GM23248 (cell line): Measurements from ENCODE around the gene ZNF507. TPM values are rescaled to one million over a fixed set of nuclear protein-coding genes. Genes with fewer than 3 reads are reported as not detected.

Experiments used
- DNase-seq: peaks from one replicate; pipeline ENCODE4 v3.0.0-alpha.2; 2015
- H2AFZ ChIP-seq: fragments of 200-600 bp; sonication (generic); 2 replicates; pipeline ENCODE4 v1.6.1; 2016; ENCODE audit warnings: antibody characterized with exemption
- H3F3A ChIP-seq: fragments of 200-600 bp; sonication (generic); 2 replicates; pipeline ENCODE4 v1.6.1; 2016; ENCODE audit warnings: mild to moderate bottlenecking, antibody characterized with exemption, mixed run types; ENCODE audit not compliant: insufficient read depth
- H3K27ac ChIP-seq: fragments of 200-600 bp; sonication (generic); 2 replicates; pipeline ENCODE4 v1.5.1; 2016; ENCODE audit warnings: mild to moderate bottlenecking
- H3K27me3 ChIP-seq: fragments of 200-600 bp; sonication (generic); replicated peaks from 2 replicates; pipeline ENCODE4 v1.6.1; 2016; ENCODE audit warnings: mild to moderate bottlenecking; ENCODE audit not compliant: insufficient read depth
- H3K36me3 ChIP-seq: fragments of 200-600 bp; sonication (generic); 2 replicates; pipeline ENCODE4 v1.6.1; 2016; ENCODE audit warnings: low read depth, mild to moderate bottlenecking
- H3K4me1 ChIP-seq: fragments of 200-600 bp; sonication (generic); 2 replicates; pipeline ENCODE4 v1.6.1; 2016; ENCODE audit warnings: mild to moderate bottlenecking; ENCODE audit not compliant: insufficient read depth
- H3K4me2 ChIP-seq: fragments of 200-600 bp; sonication (generic); one replicate; pipeline ENCODE4 v1.6.1; 2016; ENCODE audit warnings: mild to moderate bottlenecking; ENCODE audit not compliant: unreplicated experiment
- H3K4me3 ChIP-seq: fragments of 200-600 bp; sonication (generic); 2 replicates; pipeline ENCODE4 v1.5.1; 2016; ENCODE audit warnings: mild to moderate bottlenecking
- H3K79me2 ChIP-seq: fragments of 200-600 bp; sonication (generic); 2 replicates; pipeline ENCODE4 v1.6.1; 2016; ENCODE audit warnings: mild to moderate bottlenecking; ENCODE audit not compliant: insufficient read depth
- H3K9ac ChIP-seq: fragments of 200-600 bp; sonication (generic); 2 replicates; pipeline ENCODE4 v1.6.1; 2016; ENCODE audit warnings: mild to moderate bottlenecking
- H3K9me2 ChIP-seq: fragments of 200-600 bp; sonication (generic); 2 replicates; pipeline ENCODE4 v1.6.1; 2016; ENCODE audit warnings: mixed run types, mild to moderate bottlenecking, moderate library complexity; ENCODE audit not compliant: insufficient read depth
- H3K9me3 ChIP-seq: fragments of 200-600 bp; sonication (generic); one replicate; pipeline ENCODE4 v1.6.1; 2017; ENCODE audit warnings: low read depth
- H4K20me1 ChIP-seq: fragments of 200-600 bp; sonication (generic); 2 replicates; pipeline ENCODE4 v1.6.0; 2016; ENCODE audit not compliant: insufficient read depth
- EZH2 ChIP-seq: fragments of 200-600 bp; sonication (generic); IDR thresholded peaks from 2 replicates; pipeline ENCODE4 v1.6.1; 2018; ENCODE audit warnings: antibody characterized with exemption, mild to moderate bottlenecking; ENCODE audit not compliant: insufficient read depth, poor library complexity, severe bottlenecking
- EZH2phosphoT487 ChIP-seq: fragments of 200-600 bp; sonication (generic); IDR thresholded peaks from 2 replicates; pipeline ENCODE4 v1.6.1; 2018; ENCODE audit warnings: antibody characterized with exemption, moderate library complexity, mild to moderate bottlenecking, low read depth; ENCODE audit not compliant: insufficient read depth
- WGBS, 2 experiments: methylation state at CpG; one replicate each; pipeline ENCODE4 v1.1.6; 2015 to 2017; ENCODE audit warnings: low lambda C conversion rate in 2 of 2, low coverage in 1 of 2; ENCODE audit errors: missing lambda C conversion rate in 2 of 2; 5-methylcytosine and 5-hydroxymethylcytosine counted together
- in situ Hi-C: fragments of 300-500 bp; cut with MboI; formaldehyde crosslinking; loops from 2 replicates; pipeline ENCODE4 v1.15.0; 2020
- polyA plus RNA-seq: library from polyadenylated mRNA; unstranded; fragments of >200 nt; fragmentation: Nextera tagmentation; extraction: Ambion mirVana; gene quantifications from 2 replicates; pipeline ENCODE4 v1.2.1, GENCODE V29; 2016
- total RNA-seq: library from RNA; depleted of rRNA; stranded (reverse); fragments of >200 nt; shearing (Covaris generic); gene quantifications from 2 replicates; pipeline ENCODE4 v1.2.3, GENCODE V29; 2014; rRNA removed

Gene ZNF507
- total RNA-seq: 4.9 and 5.2 TPM in 2 replicates
- 4.3 and 4.9 TPM in 2 replicates for polyA plus RNA-seq

- Histone ChIP-seq H3K9me3 (no peaks in the 10 kb centered on the region), H3K27ac (peak within 1 kb of the TSS; percentile 41), H4K20me1 (peaks cover 3% of the 10 kb centered on the region; the same call in 1 of the 2 replicates), H3K36me3 (0 out of 2 replicates have a peak, but pooled peaks cover 11% of the 10 kb centered on the region), H3K4me2 (peak within 1 kb of the TSS; percentile 93), H3K9me2 (no peaks in the 10 kb centered on the region), H3K9ac (peak within 1 kb of the TSS; percentile 92), H2AFZ (peak within 1 kb of the TSS; percentile 97), H3K4me3 (peak within 1 kb of the TSS; percentile 96), H3K27me3 (no peaks in the 10 kb centered on the region), H3K79me2 (peaks cover 48% of the 10 kb centered on the region), H3F3A (peaks cover 15% of the 10 kb centered on the region; the same call in 1 of the 2 replicates), H3K4me1 (peaks cover 22% of the 10 kb centered on the region)
- 5 to 6% methylated on average over 52 to 71 of the region's 72 CpGs for WGBS, 2 experiments
- TF ChIP-seq EZH2phosphoT487 (no peak), EZH2 (no peak)
- in situ Hi-C loops: loop anchor here (25.0 kb wide), 1 partner anchor 217 kb away; no protein-coding TSS in a partner anchor
- DNase-seq: peak; percentile 92
Observed at GRCh38 chr19:32345261-32346207, at the start of gene ZNF507. Gene ZNF507, plus strand, starts transcription at chr19:32345610. Its CDS starts 7,221 bp downstream, at chr19:32352831.

DNA sequence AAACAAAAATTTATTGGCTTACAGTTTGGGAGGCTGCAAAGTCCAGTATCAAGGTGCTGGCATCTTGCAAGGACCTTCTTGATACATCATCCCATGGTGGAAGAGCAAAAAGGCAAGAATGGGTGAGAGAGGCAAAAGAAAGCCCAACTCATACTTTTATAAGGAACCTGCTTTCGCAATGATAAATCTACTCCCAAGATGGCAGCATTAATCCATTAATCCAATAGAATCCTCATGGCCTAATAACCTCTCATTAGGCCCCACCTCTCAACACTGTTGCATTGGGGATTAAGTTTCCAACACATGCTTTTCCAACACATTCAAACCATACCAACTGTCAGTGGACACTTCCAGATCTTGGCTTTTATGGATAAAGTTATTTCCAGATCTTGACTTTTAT lies 48.7 kb upstream of the ZNF507 start:
- no peak for DNase-seq
- no peaks in the 10 kb centered on the region for H3K79me2 ChIP-seq
- H3K27ac ChIP-seq: no peak overlapping the region
- H3K27me3 ChIP-seq: no peaks in the 10 kb centered on the region
- in situ Hi-C loops: no loop called here
- TF ChIP-seq EZH2 (no peak), EZH2phosphoT487 (no peak)
- no peak overlapping the region for H2AFZ ChIP-seq
- no peak overlapping the region for H3K4me3 ChIP-seq
- no peaks in the 10 kb centered on the region for H3K36me3 ChIP-seq
- H3K4me2 ChIP-seq: no peak overlapping the region
- H3K9me3 ChIP-seq: no peaks in the 10 kb centered on the region
- no peaks in the 10 kb centered on the region for H3K4me1 ChIP-seq
- H3F3A ChIP-seq: no peaks in the 10 kb centered on the region
- 87 to 100% methylated on average over 1 of the region's 1 CpG for WGBS, 2 experiments
- H3K9ac ChIP-seq: no peak overlapping the region
- H4K20me1 ChIP-seq: no peaks in the 10 kb centered on the region
- no peaks in the 10 kb centered on the region for H3K9me2 ChIP-seq

DNA sequence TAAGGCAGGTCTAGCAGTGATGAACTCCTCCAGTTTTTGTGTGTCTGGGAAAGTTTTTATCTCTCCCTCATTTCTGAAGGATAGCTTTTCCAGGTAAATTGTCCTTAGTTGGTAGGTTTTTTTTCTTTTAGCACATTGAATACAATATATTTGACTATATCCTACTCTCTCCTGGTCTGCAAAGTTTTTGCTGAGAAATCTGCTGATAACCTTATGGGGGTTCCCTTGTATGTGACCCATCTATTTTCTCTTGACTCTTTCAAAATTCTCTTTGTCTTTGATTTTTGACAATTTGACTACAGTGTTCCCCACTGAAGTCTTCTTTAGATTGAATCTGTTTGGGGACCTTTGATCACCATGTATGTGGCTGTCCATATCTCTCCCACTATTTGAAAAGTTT lies 42.6 kb upstream of the ZNF507 start:
- Histone ChIP-seq H4K20me1 (no peaks in the 10 kb centered on the region), H3F3A (no peaks in the 10 kb centered on the region), H3K27ac (no peak overlapping the region), H3K27me3 (no peaks in the 10 kb centered on the region), H3K9me3 (no peaks in the 10 kb centered on the region), H3K9ac (no peak overlapping the region), H2AFZ (no peak overlapping the region), H3K4me3 (no peak overlapping the region), H3K4me2 (no peak overlapping the region), H3K4me1 (no peaks in the 10 kb centered on the region), H3K9me2 (no peaks in the 10 kb centered on the region), H3K36me3 (no peaks in the 10 kb centered on the region), H3K79me2 (no peaks in the 10 kb centered on the region)
- no peak for TF ChIP-seq EZH2phosphoT487
- no peak for TF ChIP-seq EZH2
- in situ Hi-C loops: no loop called here
- no peak for DNase-seq

GRCh38 chr19:32303193-32303592 lies 42.2 kb upstream of the ZNF507 start:
- Histone ChIP-seq H3K9me3 (no peaks in the 10 kb centered on the region), H3K79me2 (no peaks in the 10 kb centered on the region), H3F3A (no peaks in the 10 kb centered on the region), H3K27ac (no peak overlapping the region), H3K4me2 (no peak overlapping the region), H3K9me2 (no peaks in the 10 kb centered on the region), H2AFZ (no peak overlapping the region), H3K9ac (no peak overlapping the region), H3K27me3 (no peaks in the 10 kb centered on the region), H3K36me3 (no peaks in the 10 kb centered on the region), H3K4me3 (no peak overlapping the region), H4K20me1 (no peaks in the 10 kb centered on the region), H3K4me1 (no peaks in the 10 kb centered on the region)
- DNase-seq: no peak
- in situ Hi-C loops: no loop called here
- 20 to 36% methylated on average over 1 of the region's 1 CpG for WGBS, 2 experiments
- TF ChIP-seq EZH2 (no peak), EZH2phosphoT487 (no peak)
